Mesodermal cell (in vitro differentiated cells): ENCODE measurements around the gene NFKB1.

Source experiments
- H3K27ac ChIP-seq: 2 replicates; pipeline ENCODE4 v1.7.0; 2013; ENCODE audit warnings: mild to moderate bottlenecking, low read depth, low read length, moderate library complexity; ENCODE audit not compliant: severe bottlenecking
- H3K36me3 ChIP-seq: 2 replicates; pipeline ENCODE4 v1.7.1; 2013; ENCODE audit warnings: mild to moderate bottlenecking, low read length, moderate library complexity; ENCODE audit not compliant: control insufficient read depth, insufficient read depth
- H3K4me1 ChIP-seq: one replicate; pipeline ENCODE4 v1.7.1; 2013; ENCODE audit warnings: mild to moderate bottlenecking, low read length; ENCODE audit not compliant: insufficient read depth, control insufficient read depth, poor library complexity, severe bottlenecking
- H3K4me3 ChIP-seq: 2 replicates; pipeline ENCODE4 v1.7.0; 2013; ENCODE audit warnings: low read length, control low read depth, mild to moderate bottlenecking; ENCODE audit not compliant: insufficient read depth, poor library complexity, severe bottlenecking; ENCODE audit errors: extremely low read depth
- H3K9me3 ChIP-seq: 2 replicates; pipeline ENCODE4 v1.7.1; 2013; ENCODE audit warnings: mild to moderate bottlenecking, low read length, moderate library complexity; ENCODE audit not compliant: control insufficient read depth
- WGBS, 2 experiments: methylation state at CpG; one replicate each; pipeline ENCODE4 v1.1.5; 2013; ENCODE audit warnings: missing lambda C conversion rate in 2 of 2; ENCODE audit not compliant: insufficient coverage in 2 of 2; 5-methylcytosine and 5-hydroxymethylcytosine counted together

NFKB1 gene

GRCh38 chr4:102593147-102593546 is 92.0 kb downstream of the NFKB1 start:
- no peak overlapping the region for H3K27ac ChIP-seq
- no peaks in the 10 kb centered on the region for H3K9me3 ChIP-seq
- H3K4me1 ChIP-seq: peaks cover 5% of the 10 kb centered on the region
- no peak overlapping the region for H3K4me3 ChIP-seq
- peaks cover 44% of the 10 kb centered on the region for H3K36me3 ChIP-seq
- 100% methylated on average over 1 of the region's 7 CpGs; no CpG with 5 or more reads in 1 of the 2 experiments for WGBS, 2 experiments

GRCh38 chr4:102594000-102594399 is 92.8 kb downstream of the NFKB1 start:
- H3K4me1 ChIP-seq: peaks cover 5% of the 10 kb centered on the region
- H3K27ac ChIP-seq: no peak overlapping the region
- H3K9me3 ChIP-seq: no peaks in the 10 kb centered on the region
- 67% methylated on average over 2 of the region's 2 CpGs; no CpG with 5 or more reads in 1 of the 2 experiments for WGBS, 2 experiments
- H3K4me3 ChIP-seq: no peak overlapping the region
- peaks cover 44% of the 10 kb centered on the region for H3K36me3 ChIP-seq

- peaks cover 44% of the 10 kb centered on the region for H3K36me3 ChIP-seq
- no peak overlapping the region for H3K27ac ChIP-seq
- H3K9me3 ChIP-seq: no peaks in the 10 kb centered on the region
- no peak overlapping the region for H3K4me3 ChIP-seq
- peaks cover 11% of the 10 kb centered on the region for H3K4me1 ChIP-seq
- WGBS, 2 experiments: 100% methylated on average over 2 of the region's 4 CpGs; no CpG with 5 or more reads in 1 of the 2 experiments
These were observed 95.4 kb downstream of the NFKB1 start for GRCh38 chr4:102596532-102596931.

- no peak overlapping the region for H3K4me3 ChIP-seq
- H3K27ac ChIP-seq: no peak overlapping the region
- H3K36me3 ChIP-seq: peaks cover 51% of the 10 kb centered on the region
- peaks cover 11% of the 10 kb centered on the region for H3K4me1 ChIP-seq
- H3K9me3 ChIP-seq: no peaks in the 10 kb centered on the region
- WGBS, 2 experiments: 57 to 100% methylated on average over 1 of the region's 1 CpG
These were observed 97.1 kb downstream of the NFKB1 start for GRCh38 chr4:102598086-102598761.

GRCh38 chr4:102598762-102599374 is 97.7 kb downstream of the NFKB1 start:
- 94 to 100% methylated on average over 2 to 3 of the region's 6 CpGs for WGBS, 2 experiments
- Histone ChIP-seq H3K27ac (no peak overlapping the region), H3K4me3 (no peak overlapping the region), H3K9me3 (no peaks in the 10 kb centered on the region), H3K36me3 (peaks cover 58% of the 10 kb centered on the region), H3K4me1 (peaks cover 11% of the 10 kb centered on the region)

- Histone ChIP-seq H3K9me3 (no peaks in the 10 kb centered on the region), H3K4me1 (peaks cover 11% of the 10 kb centered on the region), H3K36me3 (peaks cover 63% of the 10 kb centered on the region), H3K27ac (no peak overlapping the region), H3K4me3 (no peak overlapping the region)
- WGBS, 2 experiments: 98 to 100% methylated on average over 2 to 3 of the region's 4 CpGs
These were observed 98.3 kb downstream of the NFKB1 start for GRCh38 chr4:102599455-102599854.

GRCh38 chr4:102599886-102600285 is 98.7 kb downstream of the NFKB1 start:
- Histone ChIP-seq H3K4me1 (peaks cover 11% of the 10 kb centered on the region), H3K36me3 (peaks cover 61% of the 10 kb centered on the region), H3K9me3 (no peaks in the 10 kb centered on the region), H3K4me3 (no peak overlapping the region), H3K27ac (no peak overlapping the region)
- WGBS, 2 experiments: 86 to 89% methylated on average over 1 to 3 of the region's 3 CpGs

- Histone ChIP-seq H3K27ac (no peak overlapping the region), H3K4me3 (no peak overlapping the region), H3K36me3 (peaks cover 57% of the 10 kb centered on the region), H3K9me3 (no peaks in the 10 kb centered on the region), H3K4me1 (peaks cover 11% of the 10 kb centered on the region)
These were observed 99.5 kb downstream of the NFKB1 start for GRCh38 chr4:102600689-102601088.

- WGBS, 2 experiments: 97 to 98% methylated on average over 5 of the region's 8 CpGs
These were observed 100.5 kb downstream of the NFKB1 start for GRCh38 chr4:102601586-102602227.

GRCh38 chr4:102604222-102604940 is 103.2 kb downstream of the NFKB1 start:
- peaks cover 50% of the 10 kb centered on the region for H3K36me3 ChIP-seq

More at GRCh38 chr4:102601586-102602227, 100.5 kb downstream of the NFKB1 start:
- Histone ChIP-seq H3K36me3 (peaks cover 53% of the 10 kb centered on the region), H3K9me3 (no peaks in the 10 kb centered on the region), H3K4me1 (peaks cover 11% of the 10 kb centered on the region), H3K27ac (no peak overlapping the region), H3K4me3 (no peak overlapping the region)

More at GRCh38 chr4:102604222-102604940, 103.2 kb downstream of the NFKB1 start:
- Histone ChIP-seq H3K27ac (no peak overlapping the region), H3K4me1 (peaks cover 13% of the 10 kb centered on the region), H3K4me3 (no peak overlapping the region), H3K9me3 (no peaks in the 10 kb centered on the region)
- WGBS, 2 experiments: no CpG with 5 or more reads among the region's 2 CpGs
